Measurements from ENCODE around the gene KCNIP3. TPM values are rescaled to one million over a fixed set of nuclear protein-coding genes. Genes with fewer than 3 reads are reported as not detected.

KCNIP3 gene
- total RNA-seq, 1 donor from 2014 or later: not detected

- TF ChIP-seq CTCF (IDR thresholded peaks at IDR 0.05): no peak
- Mint-ChIP-seq H3K36me3 (ENCODE audit: low read depth) (no peaks in the 10 kb centered on the region), H3K4me3 (no peak overlapping the region), H3K9me3 (no peaks in the 10 kb centered on the region), H3K27me3 (peaks cover 12% of the 10 kb centered on the region), H3K27ac (no peak overlapping the region), H3K4me1 (no peaks in the 10 kb centered on the region)
- intact Hi-C loops (cut with micrococcal nuclease): loop anchor here (10.0 kb wide), 1 partner anchor 337 kb away; no protein-coding TSS in a partner anchor
- ChIA-PET CTCF (no interaction called here), POLR2A (no interaction called here)
- no peak for ATAC-seq (ENCODE audit: low read depth)
- no peak for DNase-seq
Observed at GRCh38 chr2:95387358-95387757, 90.2 kb downstream of the KCNIP3 start.

GRCh38 chr2:95388091-95388692 lies 91.0 kb downstream of the KCNIP3 start:
- intact Hi-C loops (cut with micrococcal nuclease): loop anchor here (10.0 kb wide), 1 partner anchor 337 kb away; no protein-coding TSS in a partner anchor
- POLR2A ChIA-PET: no interaction called here
- H3K4me1 Mint-ChIP-seq: no peaks in the 10 kb centered on the region

GRCh38 chr2:95388856-95389244 lies 91.7 kb downstream of the KCNIP3 start:
- DNase-seq (no peak), ATAC-seq (ENCODE audit: low read depth) (no peak)
- Mint-ChIP-seq H3K9me3 (no peaks in the 10 kb centered on the region), H3K27me3 (peaks cover 11% of the 10 kb centered on the region), H3K27ac (no peak overlapping the region), H3K4me1 (no peaks in the 10 kb centered on the region), H3K4me3 (no peak overlapping the region), H3K36me3 (ENCODE audit: low read depth) (no peaks in the 10 kb centered on the region)
- intact Hi-C loops (cut with micrococcal nuclease): loop anchor here (10.0 kb wide), 1 partner anchor 336 kb away; no protein-coding TSS in a partner anchor
- POLR2A ChIA-PET: no interaction called here
- TF ChIP-seq CTCF (IDR thresholded peaks at IDR 0.05): no peak
- CTCF ChIA-PET: interaction anchor here (1.1 kb wide), 1 partner anchor 13 kb away, joined by 3 read pairs; no protein-coding TSS in a partner anchor

More at GRCh38 chr2:95388091-95388692, 91.0 kb downstream of the KCNIP3 start:
- TF ChIP-seq CTCF (IDR thresholded peaks at IDR 0.05): no peak
- DNase-seq (no peak), ATAC-seq (ENCODE audit: low read depth) (no peak)
- Mint-ChIP-seq H3K27me3 (peaks cover 12% of the 10 kb centered on the region), H3K36me3 (ENCODE audit: low read depth) (no peaks in the 10 kb centered on the region), H3K9me3 (no peaks in the 10 kb centered on the region), H3K4me3 (no peak overlapping the region), H3K27ac (no peak overlapping the region)
- CTCF ChIA-PET: no interaction called here

GRCh38 chr2:95389245-95390119 lies 92.3 kb downstream of the KCNIP3 start:
- H3K36me3 Mint-ChIP-seq (ENCODE audit: low read depth): no peaks in the 10 kb centered on the region
- CTCF ChIA-PET: interaction anchor here (1.1 kb wide), 1 partner anchor 12 kb away, joined by 3 read pairs; no protein-coding TSS in a partner anchor
- H3K27ac Mint-ChIP-seq: no peak overlapping the region
- ATAC-seq (ENCODE audit: low read depth): no peak
- intact Hi-C loops (cut with micrococcal nuclease): loop anchor here (10.0 kb wide), 1 partner anchor 335 kb away; no protein-coding TSS in a partner anchor
- H3K4me1 Mint-ChIP-seq: no peaks in the 10 kb centered on the region
- POLR2A ChIA-PET: no interaction called here
- peaks cover 8% of the 10 kb centered on the region for H3K27me3 Mint-ChIP-seq
- no peaks in the 10 kb centered on the region for H3K9me3 Mint-ChIP-seq
- no peak overlapping the region for H3K4me3 Mint-ChIP-seq
- no peak for TF ChIP-seq CTCF (IDR thresholded peaks at IDR 0.05)
- DNase-seq: no peak

- no peak for TF ChIP-seq CTCF (IDR thresholded peaks at IDR 0.05)
- H3K36me3 Mint-ChIP-seq (ENCODE audit: low read depth): no peaks in the 10 kb centered on the region
- intact Hi-C loops (cut with micrococcal nuclease): no loop called here
- H3K27ac Mint-ChIP-seq: no peak overlapping the region
- H3K4me3 Mint-ChIP-seq: no peak overlapping the region
- H3K4me1 Mint-ChIP-seq: no peaks in the 10 kb centered on the region
- ChIA-PET CTCF (no interaction called here), POLR2A (no interaction called here)
- DNase-seq: no peak
- peaks cover 8% of the 10 kb centered on the region for H3K27me3 Mint-ChIP-seq
- no peak for ATAC-seq (ENCODE audit: low read depth)
- H3K9me3 Mint-ChIP-seq: no peaks in the 10 kb centered on the region
Observed at GRCh38 chr2:95390272-95390880, 93.2 kb downstream of the KCNIP3 start.
